Panc1 (cell line): ENCODE data around the gene SORCS1.

Experiments used
- CTCF ChIP-seq: fragments of 450-650 bp; IDR thresholded peaks from 2 replicates; pipeline ENCODE4 v1.5.1; 2017; ENCODE audit warnings: mild to moderate bottlenecking
- POLR2AphosphoS5 ChIP-seq: IDR thresholded peaks from 2 replicates; pipeline ENCODE4 v1.6.1; 2012; ENCODE audit warnings: mild to moderate bottlenecking, low read depth, low read length, moderate library complexity
- REST ChIP-seq, 2 experiments: IDR thresholded peaks; 2 replicates each; pipeline ENCODE4 v1.6.1; 2011 to 2012; ENCODE audit warnings: low read depth in 2 of 2, control low read depth in 1 of 2, low read length in 1 of 2, mild to moderate bottlenecking in 1 of 2, moderate library complexity in 1 of 2; ENCODE audit not compliant: insufficient read depth in 1 of 2
- SIN3A ChIP-seq: IDR thresholded peaks from 2 replicates; pipeline ENCODE4 v1.6.1; 2012; ENCODE audit warnings: low read depth, mild to moderate bottlenecking, low read length, moderate library complexity, borderline replicate concordance; ENCODE audit not compliant: insufficient read depth

GRCh38 chr10:106917452-106918055, 247.0 kb downstream of the SORCS1 start:
- no peak for TF ChIP-seq SIN3A
- no peak for TF ChIP-seq CTCF
- no peak for TF ChIP-seq POLR2AphosphoS5
- no peak for TF ChIP-seq REST (IDR thresholded peaks at IDR 0.05; ENCODE audit: insufficient read depth in 1 of 2, low read depth in 2 of 2, low read length in 1 of 2)
